Measurements from ENCODE around the gene LACC1.

LACC1 gene

DNA sequence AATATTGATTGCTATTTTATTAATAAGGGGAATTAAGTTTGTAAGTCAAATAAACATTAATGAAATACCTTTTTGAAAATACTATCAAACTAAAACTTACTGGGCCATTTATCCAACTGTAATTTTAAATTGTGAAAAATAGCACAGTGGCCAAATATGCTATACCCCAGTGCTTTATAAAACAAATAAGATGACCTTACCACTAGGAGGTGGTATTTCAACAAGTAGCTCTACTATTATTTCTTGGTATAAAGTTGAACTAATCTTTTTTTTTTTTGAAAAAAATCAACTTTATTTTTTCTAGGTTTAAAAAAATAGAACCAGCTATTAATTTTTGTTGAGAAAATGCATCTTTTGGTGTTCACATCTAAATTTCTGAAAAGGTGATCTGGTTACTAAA is 14.7 kb downstream of the LACC1 start:
- DNase-seq: no peak

DNA sequence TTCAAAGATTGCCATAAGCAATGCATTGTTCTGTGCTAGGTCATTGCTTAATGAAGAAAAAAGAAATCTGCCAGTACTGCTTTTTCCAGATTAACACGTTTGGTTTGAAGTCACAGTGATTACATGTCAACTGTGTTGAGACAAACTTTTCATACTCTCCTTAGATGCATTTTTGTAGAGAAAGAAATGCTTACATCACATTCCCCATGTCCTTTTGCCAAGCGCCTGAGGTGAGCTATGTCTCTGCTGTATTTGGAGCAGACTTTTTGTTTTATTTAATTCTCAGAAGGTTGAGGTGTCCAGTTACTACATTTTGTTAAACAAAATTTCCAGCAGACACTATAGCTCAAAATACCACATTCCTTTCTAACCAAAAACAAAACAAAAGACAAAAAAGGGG is 16.2 kb downstream of the LACC1 start:
- DNase-seq: no peak

DNA sequence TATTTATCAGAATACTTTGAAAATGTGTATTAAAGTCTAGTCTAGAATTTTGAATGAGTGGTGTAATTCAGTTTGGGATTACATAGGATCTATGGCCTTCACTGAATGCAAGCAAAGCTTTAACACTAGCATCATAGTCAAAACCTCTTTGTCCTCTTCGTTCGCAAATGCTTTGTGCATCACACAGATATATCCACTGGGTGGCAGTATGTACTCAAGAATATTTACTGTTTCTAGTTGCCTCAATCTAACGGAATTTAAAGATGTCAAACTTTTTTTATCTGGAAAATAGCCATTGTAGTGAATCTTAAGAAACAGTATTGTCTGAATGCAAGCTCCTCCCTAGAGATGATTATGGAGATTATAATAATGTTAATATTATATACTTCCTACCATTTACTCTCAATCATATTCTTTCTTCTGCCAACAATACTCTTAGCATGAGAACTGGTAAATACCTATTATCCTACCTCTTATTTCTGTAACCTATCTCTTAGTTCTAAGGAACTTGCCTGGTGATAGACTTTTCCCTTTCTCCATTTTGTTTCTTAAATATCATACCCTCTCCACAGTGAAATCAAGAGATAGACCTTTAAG is 25.8 kb downstream of the LACC1 start:
- peak; percentile 5 to 37 for DNase-seq

- DNase-seq: peak; percentile 3 to 13
These were observed 28.7 kb downstream of the LACC1 start for GRCh38 chr13:43908156-43909126.

DNA sequence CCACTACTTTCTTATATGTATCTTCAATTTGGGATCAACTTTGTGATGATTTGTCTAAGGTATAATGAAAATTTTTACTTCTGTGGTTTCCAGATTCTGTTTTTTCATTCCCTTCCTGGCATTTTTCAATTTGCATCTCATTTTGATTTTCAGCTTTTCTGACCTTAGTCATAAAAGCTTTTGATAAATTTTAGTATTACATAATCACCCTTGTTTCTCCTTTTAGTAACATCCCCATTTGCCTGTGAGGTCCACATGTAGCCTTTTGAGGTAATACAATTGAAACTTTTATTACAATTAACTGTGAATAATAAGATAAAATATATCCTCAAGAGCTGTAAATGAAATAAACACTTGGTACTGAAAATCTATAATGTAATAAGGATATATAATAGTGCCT is 31.2 kb downstream of the LACC1 start:
- DNase-seq: no peak

- DNase-seq: no peak
These were observed 31.6 kb downstream of the LACC1 start for GRCh38 chr13:43911278-43911677.

GRCh38 chr13:43911871-43912270 is 32.2 kb downstream of the LACC1 start:
- DNase-seq: no peak

GRCh38 chr13:43915451-43915850 is 35.7 kb downstream of the LACC1 start:
- DNase-seq: no peak

- no peak for DNase-seq
These were observed 37.1 kb downstream of the LACC1 start for GRCh38 chr13:43916828-43917227.

GRCh38 chr13:43918636-43919035 is 38.9 kb downstream of the LACC1 start:
- no peak for DNase-seq

- no peak for DNase-seq
These were observed 41.4 kb downstream of the LACC1 start for GRCh38 chr13:43920965-43921674.

DNA sequence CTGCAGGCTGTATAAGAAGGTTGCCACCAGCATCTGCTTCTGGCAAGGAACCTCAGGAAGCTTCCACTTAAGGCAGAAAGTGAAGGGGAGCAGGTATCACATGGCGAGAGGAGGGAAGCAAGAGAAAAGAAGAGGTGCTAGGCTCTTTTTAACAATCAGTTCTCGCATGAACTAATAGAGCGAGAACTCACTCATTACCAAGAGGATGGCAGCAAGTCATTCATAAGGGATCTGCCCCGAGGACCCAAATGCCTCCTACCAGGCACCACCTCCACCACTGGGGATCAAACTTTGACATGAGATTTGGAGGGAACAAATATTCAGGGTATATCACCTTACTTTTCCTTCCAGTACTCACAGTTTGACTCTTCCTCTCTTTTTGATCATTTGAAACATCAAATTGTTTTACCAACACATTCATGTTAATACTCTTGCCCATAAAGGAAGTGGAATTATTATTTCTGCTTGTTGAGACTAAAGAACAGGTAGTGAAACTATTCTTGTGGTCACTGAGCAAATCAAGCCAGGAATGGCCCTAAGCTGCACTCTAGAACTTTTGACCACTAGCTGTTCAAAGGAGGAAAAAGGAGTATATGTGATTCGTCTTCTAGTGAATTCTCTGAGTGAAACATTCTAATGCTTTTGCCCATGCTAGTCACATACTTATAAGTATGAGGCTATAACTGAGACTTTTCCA is 45.0 kb downstream of the LACC1 start:
- DNase-seq: no peak

DNA sequence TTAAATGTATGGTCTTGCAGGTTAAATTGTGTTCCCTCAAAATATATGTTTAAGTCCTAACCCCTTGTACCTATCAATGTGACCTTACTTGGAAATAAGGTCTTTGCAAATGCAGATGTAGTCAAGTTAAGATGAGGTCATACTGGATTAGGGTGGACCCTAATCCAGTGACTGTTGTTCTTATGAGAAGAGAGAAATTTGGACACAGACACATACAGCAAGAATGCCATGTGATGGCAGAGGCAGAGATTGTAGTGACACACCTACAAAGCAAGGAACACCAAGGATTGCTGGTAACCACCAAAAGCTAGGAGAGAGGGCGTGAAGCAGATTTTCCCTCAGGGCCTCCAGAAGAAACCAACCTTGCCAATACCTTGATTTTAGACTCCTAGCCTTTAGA is 50.2 kb downstream of the LACC1 start:
- DNase-seq: no peak

DNA sequence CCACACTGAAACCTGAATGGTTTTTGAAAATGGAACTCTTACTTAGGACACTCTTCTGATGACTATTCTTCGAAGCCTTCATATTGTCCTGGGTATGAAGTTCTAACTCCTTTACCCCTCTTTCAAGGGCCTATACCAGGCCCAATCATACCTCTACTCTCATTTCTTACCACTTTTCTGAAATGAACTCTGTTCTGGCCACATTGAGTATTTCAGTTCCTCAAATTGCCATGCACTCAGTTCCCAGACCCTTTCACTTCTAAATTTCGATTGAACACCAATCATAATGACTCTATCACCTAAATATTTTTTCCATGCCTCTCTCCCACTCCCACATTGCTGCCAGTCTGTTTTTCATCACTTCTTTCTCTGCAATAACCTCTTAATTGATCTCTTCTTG is 53.7 kb downstream of the LACC1 start:
- no peak for DNase-seq

- no peak for DNase-seq
These were observed 54.6 kb downstream of the LACC1 start for GRCh38 chr13:43934273-43934672.

- no peak for DNase-seq
These were observed 56.2 kb downstream of the LACC1 start for GRCh38 chr13:43935878-43936277.

GRCh38 chr13:43936647-43937046 is 56.9 kb downstream of the LACC1 start:
- DNase-seq: no peak

DNA sequence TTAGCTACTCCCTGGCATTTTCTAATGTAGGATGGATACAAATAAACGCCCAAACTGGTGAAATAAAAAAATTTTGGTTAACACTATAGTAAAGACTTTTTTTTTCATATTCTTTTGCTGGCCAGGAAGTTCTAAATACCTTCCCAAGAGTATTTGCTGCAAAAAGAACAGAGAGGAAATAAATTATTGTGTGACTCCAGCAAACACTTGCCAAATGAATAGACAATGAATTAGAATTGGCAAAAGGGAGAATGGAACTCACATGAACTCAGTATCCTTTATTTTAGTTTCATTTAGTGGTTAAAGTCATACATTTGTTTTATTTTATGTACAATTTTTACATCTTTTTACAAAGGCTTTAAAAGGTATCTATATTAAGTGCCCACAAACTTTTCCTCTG is 58.1 kb downstream of the LACC1 start:
- no peak for DNase-seq

DNA sequence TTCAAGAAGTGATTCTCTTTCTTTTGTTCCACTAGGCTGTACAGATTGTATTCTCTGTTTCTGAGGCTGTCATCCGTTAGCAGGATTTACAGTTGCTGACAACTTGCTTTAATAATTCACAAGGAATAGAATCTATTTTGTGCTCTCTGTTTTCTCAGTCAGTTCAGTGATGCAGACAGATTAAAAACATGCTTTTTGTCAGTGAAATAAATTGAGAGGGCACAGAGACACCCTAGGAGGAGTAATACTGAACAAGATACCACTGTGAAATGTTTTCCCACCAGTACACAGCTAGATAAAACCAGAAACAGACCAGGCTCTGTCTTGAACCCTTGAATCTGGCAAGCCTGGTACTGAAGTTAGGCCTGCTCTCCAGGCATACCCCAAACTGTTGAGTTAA is 58.7 kb downstream of the LACC1 start:
- DNase-seq: no peak

- DNase-seq: no peak
These were observed 59.4 kb downstream of the LACC1 start for GRCh38 chr13:43939086-43939485.

GRCh38 chr13:43942286-43942685 is 62.6 kb downstream of the LACC1 start:
- DNase-seq: no peak
